Gastrocnemius medialis (tissue), 4 donors: ENCODE results near the gene MARCKS. TPM values are rescaled to one million over a fixed set of nuclear protein-coding genes. Genes with fewer than 3 reads are reported as not detected.
A peak's percentile ranks its signal among the peaks of the same experiment; 100 is the strongest.

ENCODE experiments used
- ATAC-seq, 2 donors: fragments of 150-250 bp; one replicate each; pipeline ENCODE4 v1.9.1; 2016
- DNase-seq, 2 donors: peaks; one replicate each; pipeline ENCODE4 v3.0.0-alpha.2; 2019
- H3K27ac ChIP-seq, 4 donors: fragments of 200-600 bp; sonication (generic); 1 replicate in 1 of 4; 2 replicates in 3 of 4; pipeline ENCODE4 v1.5.1; 2016 to 2018; ENCODE audit warnings: mild to moderate bottlenecking in 2 of 4, moderate library complexity in 1 of 4
- H3K27me3 ChIP-seq, 3 donors: fragments of 200-600 bp; sonication (generic) in 2 of 3; 1 replicate in 1 of 3; 2 replicates in 2 of 3; pipeline versions ENCODE4 v1.5.1 to v1.6.0; 2016 to 2019; ENCODE audit warnings: mild to moderate bottlenecking in 1 of 3, moderate library complexity in 1 of 3
- H3K36me3 ChIP-seq, 2 donors: fragments of 200-600 bp; sonication (generic) in 1 of 2; one replicate each; pipeline ENCODE4 v1.5.1; 2017 to 2018
- H3K4me1 ChIP-seq, 2 donors: fragments of 200-600 bp; sonication (generic) in 1 of 2; one replicate each; pipeline ENCODE4 v1.5.1; 2016 to 2017; ENCODE audit warnings: mild to moderate bottlenecking in 2 of 2
- H3K4me3 ChIP-seq, 4 donors: fragments of 200-600 bp; sonication (generic) in 3 of 4; 1 replicate in 1 of 4; 2 replicates in 3 of 4; pipeline ENCODE4 v1.5.1; 2016 to 2019; ENCODE audit warnings: mild to moderate bottlenecking in 2 of 4
- H3K9me3 ChIP-seq, 3 donors: fragments of 200-600 bp; sonication (generic) in 2 of 3; 1 replicate in 1 of 3; 2 replicates in 2 of 3; pipeline ENCODE4 v1.5.1; 2016 to 2019
- POLR2A ChIP-seq, 2 donors: fragments of 450-650 bp; IDR thresholded peaks; one replicate each; pipeline ENCODE4 v1.6.1; 2017; ENCODE audit warnings: antibody characterized with exemption in 2 of 2, mild to moderate bottlenecking in 2 of 2, moderate library complexity in 2 of 2
- in situ Hi-C, 4 donors: fragments of 200-750 bp; cut with MboI; loops; one replicate each; pipeline versions ENCODE4 v1.15.0 to v1.8.0; 2017; ENCODE audit warnings: low sequenced_read_pairs in 4 of 4
- intact Hi-C: fragments of 100-400 bp; cut with DNase I; formaldehyde crosslinking; loops from one replicate; pipeline ENCODE4 v1.15.1; 2023; ENCODE audit warnings: low total_unique reads
- total RNA-seq, 4 donors: library from RNA; depleted of rRNA; stranded (reverse); fragments of >200 nt; gene quantifications; one replicate each; pipeline versions ENCODE4 v1.1.0 to v1.2.3, GENCODE V29; 2016
- TF ChIP-seq, protein P1 (sequence below), 5 experiments: fragments of 450-650 bp in 3 of 5; fragments of 200-600 bp in 2 of 5; sonication (generic) in 2 of 5; IDR thresholded peaks in 4 of 5; conservative IDR thresholded peaks in 1 of 5; 1 replicate in 4 of 5; 2 replicates in 1 of 5; pipeline ENCODE4 v1.5.1; 2016 to 2019; ENCODE audit warnings: antibody characterized with exemption in 5 of 5, mild to moderate bottlenecking in 3 of 5, moderate library complexity in 3 of 5

The MARCKS gene
- total RNA-seq, 4 donors from 2014 or later: 4.3 to 7.1 (median 5.4) TPM

- no peaks in the 10 kb centered on the region for H3K36me3 ChIP-seq
- no peak for DNase-seq
- H3K4me3 ChIP-seq: no peak overlapping the region
- in situ Hi-C loops: loop anchor here in 1 of 4 donors (25.0 kb wide), 1 partner anchor 561 kb away; no protein-coding TSS in a partner anchor
- intact Hi-C loops: no loop called here
- no peaks in the 10 kb centered on the region for H3K9me3 ChIP-seq
- no peaks in the 10 kb centered on the region for H3K4me1 ChIP-seq
- H3K27me3 ChIP-seq: no peaks in the 10 kb centered on the region
- TF ChIP-seq, protein P1, sequence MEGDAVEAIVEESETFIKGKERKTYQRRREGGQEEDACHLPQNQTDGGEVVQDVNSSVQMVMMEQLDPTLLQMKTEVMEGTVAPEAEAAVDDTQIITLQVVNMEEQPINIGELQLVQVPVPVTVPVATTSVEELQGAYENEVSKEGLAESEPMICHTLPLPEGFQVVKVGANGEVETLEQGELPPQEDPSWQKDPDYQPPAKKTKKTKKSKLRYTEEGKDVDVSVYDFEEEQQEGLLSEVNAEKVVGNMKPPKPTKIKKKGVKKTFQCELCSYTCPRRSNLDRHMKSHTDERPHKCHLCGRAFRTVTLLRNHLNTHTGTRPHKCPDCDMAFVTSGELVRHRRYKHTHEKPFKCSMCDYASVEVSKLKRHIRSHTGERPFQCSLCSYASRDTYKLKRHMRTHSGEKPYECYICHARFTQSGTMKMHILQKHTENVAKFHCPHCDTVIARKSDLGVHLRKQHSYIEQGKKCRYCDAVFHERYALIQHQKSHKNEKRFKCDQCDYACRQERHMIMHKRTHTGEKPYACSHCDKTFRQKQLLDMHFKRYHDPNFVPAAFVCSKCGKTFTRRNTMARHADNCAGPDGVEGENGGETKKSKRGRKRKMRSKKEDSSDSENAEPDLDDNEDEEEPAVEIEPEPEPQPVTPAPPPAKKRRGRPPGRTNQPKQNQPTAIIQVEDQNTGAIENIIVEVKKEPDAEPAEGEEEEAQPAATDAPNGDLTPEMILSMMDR (IDR thresholded peaks at IDR 0.05 in 4 of 5, conservative IDR thresholded peaks at IDR 0.05 in 1 of 5): no peak
- no peak for TF ChIP-seq POLR2A (IDR thresholded peaks at IDR 0.05)
- H3K27ac ChIP-seq: no peak overlapping the region
- no peak for ATAC-seq
Observed at GRCh38 chr6:113873043-113873667, 16.0 kb downstream of the MARCKS start.

DNA sequence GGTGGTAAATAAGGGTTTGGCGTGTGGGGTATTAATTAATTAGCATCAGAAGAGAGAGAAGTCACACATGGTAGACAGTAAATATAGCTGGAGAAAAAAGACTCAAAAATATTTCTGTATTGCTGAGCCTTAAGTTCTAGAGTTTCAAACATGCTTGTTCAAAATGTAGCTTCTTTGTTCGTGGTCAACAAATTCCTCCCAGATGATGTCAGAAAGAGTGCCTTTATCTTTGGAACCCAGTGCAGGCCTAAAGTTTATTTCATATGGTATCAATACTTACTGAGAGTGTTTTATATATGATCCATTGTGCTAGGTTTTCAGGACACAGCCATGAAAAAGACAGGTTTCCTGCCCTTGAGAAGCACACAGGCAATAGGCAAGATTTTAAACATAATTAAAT is 18.3 kb downstream of the MARCKS start:
- H3K4me3 ChIP-seq: no peak overlapping the region
- intact Hi-C loops: no loop called here
- in situ Hi-C loops: no loop called here
- H3K27me3 ChIP-seq: no peaks in the 10 kb centered on the region
- no peaks in the 10 kb centered on the region for H3K9me3 ChIP-seq
- H3K4me1 ChIP-seq: peaks cover 0 to 6% of the 10 kb centered on the region in 2 donors
- no peak overlapping the region for H3K27ac ChIP-seq
- no peaks in the 10 kb centered on the region for H3K36me3 ChIP-seq
- ATAC-seq: no peak
- DNase-seq: no peak
- no peak for TF ChIP-seq POLR2A (IDR thresholded peaks at IDR 0.05)
- TF ChIP-seq, protein P1 (IDR thresholded peaks at IDR 0.05 in 4 of 5, conservative IDR thresholded peaks at IDR 0.05 in 1 of 5): no peak

- in situ Hi-C loops: no loop called here
Observed at GRCh38 chr6:113876695-113877094, 19.6 kb downstream of the MARCKS start.

DNA sequence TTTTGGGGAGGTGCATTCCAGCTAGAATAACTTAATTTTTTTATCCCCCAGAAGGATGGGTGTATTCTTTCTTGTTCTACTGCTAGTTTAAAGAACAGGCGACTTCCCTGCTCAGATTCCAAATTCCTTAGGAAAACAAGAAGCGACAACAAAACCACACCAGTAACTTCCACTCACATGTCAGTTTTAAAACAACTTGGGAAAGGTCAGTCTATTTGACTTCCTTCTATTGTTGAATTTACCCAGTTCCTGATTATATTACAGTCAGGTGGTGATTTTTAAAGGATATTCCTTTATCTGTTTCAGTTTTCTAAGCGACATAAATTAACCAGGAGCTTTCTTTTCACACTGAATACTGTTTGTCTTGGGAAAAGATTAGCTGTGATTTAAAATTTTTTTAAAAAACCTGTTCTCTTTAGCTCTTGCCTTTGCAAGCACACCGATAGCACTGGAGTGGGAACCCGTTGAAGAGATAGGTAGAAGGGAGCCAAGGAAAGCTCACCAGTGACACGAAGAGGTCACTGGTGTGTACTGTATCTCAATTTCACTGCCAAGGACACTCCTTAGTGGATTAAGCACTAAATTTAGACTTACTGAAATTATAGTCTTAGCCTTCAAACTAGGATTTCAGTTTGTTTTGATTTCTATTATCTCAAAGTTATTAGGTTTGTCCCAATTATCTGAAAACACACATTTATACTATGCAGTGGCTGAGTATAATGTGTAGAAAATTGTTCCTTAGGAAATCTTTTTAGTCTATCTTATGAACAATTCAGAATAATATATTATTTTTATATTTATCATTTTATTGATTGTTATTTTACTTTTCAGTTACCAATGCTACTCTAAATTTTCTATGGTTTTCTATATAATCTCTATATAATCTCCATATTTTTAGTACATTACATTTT is 22.3 kb downstream of the MARCKS start:
- in situ Hi-C loops: loop anchor here in 1 of 4 donors (10.0 kb wide), 1 partner anchor 575 kb away; no protein-coding TSS in a partner anchor
- H3K27me3 ChIP-seq: no peaks in the 10 kb centered on the region
- H3K36me3 ChIP-seq: no peaks in the 10 kb centered on the region
- TF ChIP-seq POLR2A (IDR thresholded peaks at IDR 0.05): no peak
- TF ChIP-seq, protein P1 (IDR thresholded peaks at IDR 0.05 in 4 of 5, conservative IDR thresholded peaks at IDR 0.05 in 1 of 5): peak; percentile 33 to 76 (median 59)
- H3K4me1 ChIP-seq: peaks cover 0 to 6% of the 10 kb centered on the region in 2 donors
- DNase-seq (peak; percentile 32 to 37), ATAC-seq (peak; percentile 99 to 100)
- H3K4me3 ChIP-seq: peak overlapping the region in 1 of 4 donors; percentile 30
- intact Hi-C loops: loop anchor here (2.0 kb wide), 1 partner anchor 573 kb away; no protein-coding TSS in a partner anchor
- no peaks in the 10 kb centered on the region for H3K9me3 ChIP-seq
- H3K27ac ChIP-seq: peak overlapping the region in 2 of 4 donors; percentile 8 to 29

More at GRCh38 chr6:113876695-113877094, 19.6 kb downstream of the MARCKS start:
- no peak for ATAC-seq
- Histone ChIP-seq H3K36me3 (no peaks in the 10 kb centered on the region), H3K9me3 (no peaks in the 10 kb centered on the region), H3K4me1 (peaks cover 0 to 6% of the 10 kb centered on the region in 2 donors), H3K4me3 (no peak overlapping the region), H3K27ac (no peak overlapping the region), H3K27me3 (no peaks in the 10 kb centered on the region)
- no peak for DNase-seq
- intact Hi-C loops: no loop called here
- TF ChIP-seq, protein P1 (IDR thresholded peaks at IDR 0.05 in 4 of 5, conservative IDR thresholded peaks at IDR 0.05 in 1 of 5): no peak
- TF ChIP-seq POLR2A (IDR thresholded peaks at IDR 0.05): no peak
